Effector memory CD4-positive, alpha-beta T cell (primary cell): Measurements from ENCODE around the gene SLC25A30.
"Not testable (repeated sequence)": the region's sequence is repeated elsewhere in the genome, so short reads cannot be mapped to it uniquely, and the experiment has no call there.

Source experiments
- DNase-seq, 3 donors: peaks; one replicate each; pipeline ENCODE4 v3.0.0-alpha.2; 2020
- H3K27ac ChIP-seq: 2 replicates; pipeline ENCODE4 v1.7.0; 2013; ENCODE audit warnings: mild to moderate bottlenecking, low read length, moderate library complexity; ENCODE audit not compliant: insufficient read depth, poor library complexity, severe bottlenecking
- H3K27me3 ChIP-seq: replicated peaks from 2 replicates; pipeline ENCODE4 v1.7.0; 2013; ENCODE audit warnings: mild to moderate bottlenecking, low read length; ENCODE audit not compliant: insufficient read depth, control insufficient read depth, poor library complexity, severe bottlenecking
- H3K36me3 ChIP-seq: 2 replicates; pipeline ENCODE4 v1.7.0; 2013; ENCODE audit warnings: mild to moderate bottlenecking, low read length, moderate library complexity; ENCODE audit not compliant: control insufficient read depth, insufficient read depth
- H3K4me1 ChIP-seq: 2 replicates; pipeline ENCODE4 v1.7.0; 2013; ENCODE audit warnings: low read length, mild to moderate bottlenecking; ENCODE audit not compliant: control insufficient read depth, insufficient read depth, poor library complexity, severe bottlenecking
- H3K4me3 ChIP-seq: 2 replicates; pipeline ENCODE4 v1.7.0; 2013; ENCODE audit warnings: low read length, low read depth, mild to moderate bottlenecking; ENCODE audit not compliant: insufficient read depth, poor library complexity, severe bottlenecking
- H3K9me3 ChIP-seq: 2 replicates; pipeline ENCODE4 v1.7.0; 2013; ENCODE audit warnings: mild to moderate bottlenecking, low read length, moderate library complexity; ENCODE audit not compliant: control insufficient read depth

The SLC25A30 gene

GRCh38 chr13:45353895-45354294 lies 64.3 kb downstream of the SLC25A30 start:
- H3K4me1 ChIP-seq: no peaks in the 10 kb centered on the region
- no peak overlapping the region for H3K4me3 ChIP-seq
- H3K27me3 ChIP-seq: no peaks in the 10 kb centered on the region
- H3K27ac ChIP-seq: no peak overlapping the region
- no peaks in the 10 kb centered on the region for H3K9me3 ChIP-seq
- peaks cover 23% of the 10 kb centered on the region for H3K36me3 ChIP-seq
- DNase-seq: no peak

- no peaks in the 10 kb centered on the region for H3K27me3 ChIP-seq
These were observed 66.1 kb downstream of the SLC25A30 start for GRCh38 chr13:45352031-45352430.

GRCh38 chr13:45350152-45350551 lies 68.0 kb downstream of the SLC25A30 start:
- DNase-seq: no peak
- Histone ChIP-seq H3K27me3 (no peaks in the 10 kb centered on the region), H3K4me1 (no peaks in the 10 kb centered on the region), H3K9me3 (no peaks in the 10 kb centered on the region), H3K4me3 (no peak overlapping the region), H3K27ac (no peak overlapping the region), H3K36me3 (peaks cover 28% of the 10 kb centered on the region)

More at GRCh38 chr13:45352031-45352430, 66.1 kb downstream of the SLC25A30 start:
- H3K36me3 ChIP-seq: peaks cover 31% of the 10 kb centered on the region
- H3K27ac ChIP-seq: no peak overlapping the region
- no peak for DNase-seq
- no peaks in the 10 kb centered on the region for H3K9me3 ChIP-seq
- H3K4me3 ChIP-seq: no peak overlapping the region
- H3K4me1 ChIP-seq: no peaks in the 10 kb centered on the region

GRCh38 chr13:45349438-45349837 lies 68.7 kb downstream of the SLC25A30 start:
- no peak overlapping the region for H3K27ac ChIP-seq
- peaks cover 30% of the 10 kb centered on the region for H3K36me3 ChIP-seq
- no peaks in the 10 kb centered on the region for H3K4me1 ChIP-seq
- H3K27me3 ChIP-seq: no peaks in the 10 kb centered on the region
- DNase-seq: no peak
- H3K9me3 ChIP-seq: no peaks in the 10 kb centered on the region
- no peak overlapping the region for H3K4me3 ChIP-seq

- not testable (repeated sequence) for H3K4me3 ChIP-seq, H3K27me3 ChIP-seq, H3K9me3 ChIP-seq, DNase-seq, H3K27ac ChIP-seq
- Histone ChIP-seq H3K4me1 (peaks cover 16% of the 10 kb centered on the region), H3K36me3 (peaks cover 28% of the 10 kb centered on the region)
These were observed 74.1 kb downstream of the SLC25A30 start for GRCh38 chr13:45344064-45344463.
